T-helper 1 cell treated with Interleukin-12 subunit alpha and Interleukin-12 subunit beta and Interleukin-4 antibody, amounts not matched to agents 30 μg/mL and 1 μg/mL, for 36 hours (primary cell): ENCODE data around the gene DENND1A.

ENCODE experiments used
- H3K27ac Mint-ChIP-seq: one replicate; pipeline ENCODE4 v1.8.0; 2021; ENCODE audit warnings: mild to moderate bottlenecking, mixed read lengths
- H3K27me3 Mint-ChIP-seq: one replicate; pipeline ENCODE4 v1.8.0; 2021; ENCODE audit warnings: low read depth, mixed read lengths
- H3K36me3 Mint-ChIP-seq: one replicate; pipeline ENCODE4 v1.8.0; 2021; ENCODE audit warnings: low read depth, mixed read lengths
- H3K4me1 Mint-ChIP-seq: one replicate; pipeline ENCODE4 v1.8.0; 2021; ENCODE audit warnings: low read depth, mixed read lengths
- H3K4me3 Mint-ChIP-seq: one replicate; pipeline ENCODE4 v1.8.0; 2021; ENCODE audit warnings: mild to moderate bottlenecking, moderate library complexity, mixed read lengths
- H3K9me3 Mint-ChIP-seq: one replicate; pipeline ENCODE4 v1.8.0; 2021; ENCODE audit warnings: mixed read lengths

Gene DENND1A

GRCh38 chr9:123482295-123482968 is 447.5 kb downstream of the DENND1A start:
- no peaks in the 10 kb centered on the region for H3K27me3 Mint-ChIP-seq
- H3K27ac Mint-ChIP-seq, result no peak overlapping the region
- H3K4me3 Mint-ChIP-seq, result no peak overlapping the region
- H3K36me3 Mint-ChIP-seq, result no peaks in the 10 kb centered on the region
- H3K9me3 Mint-ChIP-seq, result no peaks in the 10 kb centered on the region
- no peaks in the 10 kb centered on the region for H3K4me1 Mint-ChIP-seq

GRCh38 chr9:123481209-123481865 is 448.6 kb downstream of the DENND1A start:
- no peaks in the 10 kb centered on the region for H3K4me1 Mint-ChIP-seq
- H3K9me3 Mint-ChIP-seq, result no peaks in the 10 kb centered on the region
- no peak overlapping the region for H3K4me3 Mint-ChIP-seq
- H3K27ac Mint-ChIP-seq, result no peak overlapping the region
- no peaks in the 10 kb centered on the region for H3K27me3 Mint-ChIP-seq
- H3K36me3 Mint-ChIP-seq, result no peaks in the 10 kb centered on the region

- no peak overlapping the region for H3K27ac Mint-ChIP-seq
- H3K9me3 Mint-ChIP-seq, result no peaks in the 10 kb centered on the region
- no peaks in the 10 kb centered on the region for H3K27me3 Mint-ChIP-seq
- H3K4me1 Mint-ChIP-seq, result no peaks in the 10 kb centered on the region
- no peak overlapping the region for H3K4me3 Mint-ChIP-seq
- no peaks in the 10 kb centered on the region for H3K36me3 Mint-ChIP-seq
These were observed 449.1 kb downstream of the DENND1A start for GRCh38 chr9:123480791-123481190.

GRCh38 chr9:123480096-123480495 is 449.8 kb downstream of the DENND1A start:
- Mint-ChIP-seq H3K9me3 (no peaks in the 10 kb centered on the region), H3K27ac (no peak overlapping the region), H3K4me1 (no peaks in the 10 kb centered on the region), H3K27me3 (no peaks in the 10 kb centered on the region), H3K4me3 (no peak overlapping the region), H3K36me3 (no peaks in the 10 kb centered on the region)

- Mint-ChIP-seq H3K27me3 (no peaks in the 10 kb centered on the region), H3K27ac (no peak overlapping the region), H3K4me1 (no peaks in the 10 kb centered on the region), H3K4me3 (no peak overlapping the region), H3K9me3 (no peaks in the 10 kb centered on the region), H3K36me3 (no peaks in the 10 kb centered on the region)
These were observed 450.8 kb downstream of the DENND1A start for GRCh38 chr9:123478967-123479602.

GRCh38 chr9:123478160-123478559 is 451.8 kb downstream of the DENND1A start:
- no peak overlapping the region for H3K27ac Mint-ChIP-seq
- no peaks in the 10 kb centered on the region for H3K9me3 Mint-ChIP-seq
- no peaks in the 10 kb centered on the region for H3K27me3 Mint-ChIP-seq
- no peaks in the 10 kb centered on the region for H3K4me1 Mint-ChIP-seq
- H3K36me3 Mint-ChIP-seq, result no peaks in the 10 kb centered on the region
- no peak overlapping the region for H3K4me3 Mint-ChIP-seq

- no peak overlapping the region for H3K4me3 Mint-ChIP-seq
- no peaks in the 10 kb centered on the region for H3K4me1 Mint-ChIP-seq
- no peaks in the 10 kb centered on the region for H3K36me3 Mint-ChIP-seq
- no peaks in the 10 kb centered on the region for H3K9me3 Mint-ChIP-seq
- no peak overlapping the region for H3K27ac Mint-ChIP-seq
- no peaks in the 10 kb centered on the region for H3K27me3 Mint-ChIP-seq
These were observed 454.5 kb downstream of the DENND1A start for GRCh38 chr9:123475407-123475806.

- no peak overlapping the region for H3K27ac Mint-ChIP-seq
- H3K9me3 Mint-ChIP-seq, result no peaks in the 10 kb centered on the region
- no peaks in the 10 kb centered on the region for H3K4me1 Mint-ChIP-seq
- H3K36me3 Mint-ChIP-seq, result no peaks in the 10 kb centered on the region
- no peaks in the 10 kb centered on the region for H3K27me3 Mint-ChIP-seq
- H3K4me3 Mint-ChIP-seq, result no peak overlapping the region
These were observed 456.9 kb downstream of the DENND1A start for GRCh38 chr9:123472862-123473614.

GRCh38 chr9:123471843-123472570 is 457.9 kb downstream of the DENND1A start:
- Mint-ChIP-seq H3K4me1 (no peaks in the 10 kb centered on the region), H3K36me3 (no peaks in the 10 kb centered on the region), H3K27me3 (no peaks in the 10 kb centered on the region), H3K27ac (no peak overlapping the region), H3K9me3 (no peaks in the 10 kb centered on the region), H3K4me3 (no peak overlapping the region)

GRCh38 chr9:123470991-123471770 is 458.7 kb downstream of the DENND1A start:
- Mint-ChIP-seq H3K27me3 (no peaks in the 10 kb centered on the region), H3K36me3 (no peaks in the 10 kb centered on the region), H3K9me3 (no peaks in the 10 kb centered on the region), H3K27ac (no peak overlapping the region), H3K4me3 (no peak overlapping the region), H3K4me1 (no peaks in the 10 kb centered on the region)

- Mint-ChIP-seq H3K9me3 (no peaks in the 10 kb centered on the region), H3K4me3 (no peak overlapping the region), H3K36me3 (no peaks in the 10 kb centered on the region), H3K27ac (no peak overlapping the region), H3K27me3 (no peaks in the 10 kb centered on the region), H3K4me1 (no peaks in the 10 kb centered on the region)
These were observed 459.7 kb downstream of the DENND1A start for GRCh38 chr9:123470121-123470782.

- H3K27me3 Mint-ChIP-seq, result no peaks in the 10 kb centered on the region
- no peaks in the 10 kb centered on the region for H3K9me3 Mint-ChIP-seq
- H3K4me1 Mint-ChIP-seq, result no peaks in the 10 kb centered on the region
- H3K27ac Mint-ChIP-seq, result no peak overlapping the region
- H3K4me3 Mint-ChIP-seq, result no peak overlapping the region
- no peaks in the 10 kb centered on the region for H3K36me3 Mint-ChIP-seq
These were observed 460.6 kb downstream of the DENND1A start for GRCh38 chr9:123469282-123469681.

GRCh38 chr9:123468541-123468940 is 461.4 kb downstream of the DENND1A start:
- no peaks in the 10 kb centered on the region for H3K4me1 Mint-ChIP-seq
- H3K27ac Mint-ChIP-seq, result no peak overlapping the region
- no peaks in the 10 kb centered on the region for H3K9me3 Mint-ChIP-seq
- H3K27me3 Mint-ChIP-seq, result no peaks in the 10 kb centered on the region
- H3K4me3 Mint-ChIP-seq, result no peak overlapping the region
- no peaks in the 10 kb centered on the region for H3K36me3 Mint-ChIP-seq
